PFSK-1 (cell line): ENCODE measurements around the gene MUC5AC.

Experiments used
- POLR2AphosphoS5 ChIP-seq: IDR thresholded peaks from 2 replicates; pipeline ENCODE4 v1.6.1; 2012; ENCODE audit warnings: low read depth, mild to moderate bottlenecking, control low read depth, low read length, moderate library complexity
- SIN3A ChIP-seq: IDR thresholded peaks from 2 replicates; pipeline ENCODE4 v1.6.1; 2012; ENCODE audit warnings: mild to moderate bottlenecking, low read length, moderate library complexity, borderline replicate concordance; ENCODE audit not compliant: insufficient read depth

DNA sequence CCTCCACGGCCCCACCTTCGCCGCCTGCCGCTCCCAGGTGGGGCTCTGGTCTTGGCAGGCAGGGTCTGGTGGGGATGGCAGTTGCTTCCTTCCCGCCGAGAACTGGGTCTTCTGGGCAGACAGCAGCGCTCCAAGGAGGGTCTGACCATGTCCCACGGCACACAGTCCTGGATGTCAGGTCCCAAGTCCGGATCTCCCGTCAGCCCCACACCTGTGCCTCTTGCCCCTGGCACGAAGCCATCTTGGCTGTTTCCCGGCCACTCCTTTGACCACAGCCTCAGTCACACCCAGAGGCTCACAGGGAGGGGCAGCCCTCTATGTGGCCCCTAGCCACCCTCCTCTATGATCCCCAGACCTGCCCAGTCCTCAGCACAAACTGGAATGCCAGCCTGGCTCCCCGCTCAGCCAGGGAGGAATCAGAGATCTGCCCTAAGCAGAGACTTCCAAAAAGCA lies 79.4 kb downstream of the MUC5AC start:
- no peak for TF ChIP-seq SIN3A
- TF ChIP-seq POLR2AphosphoS5 = no peak
